GM18873 (cell line): ENCODE data around the gene SLC39A9.
"Not testable (repeated sequence)": the region's sequence is repeated elsewhere in the genome, so short reads cannot be mapped to it uniquely, and the experiment has no call there.

Experiments
- ATAC-seq: cut with Tn5 transposase; IDR thresholded peaks from one replicate; pipeline ENCODE4 v1.9.1; 2021; ENCODE audit warnings: mild to moderate bottlenecking, moderate library complexity, moderate number of reproducible peaks; ENCODE audit not compliant: unreplicated experiment, low FRiP score

SLC39A9 gene

DNA sequence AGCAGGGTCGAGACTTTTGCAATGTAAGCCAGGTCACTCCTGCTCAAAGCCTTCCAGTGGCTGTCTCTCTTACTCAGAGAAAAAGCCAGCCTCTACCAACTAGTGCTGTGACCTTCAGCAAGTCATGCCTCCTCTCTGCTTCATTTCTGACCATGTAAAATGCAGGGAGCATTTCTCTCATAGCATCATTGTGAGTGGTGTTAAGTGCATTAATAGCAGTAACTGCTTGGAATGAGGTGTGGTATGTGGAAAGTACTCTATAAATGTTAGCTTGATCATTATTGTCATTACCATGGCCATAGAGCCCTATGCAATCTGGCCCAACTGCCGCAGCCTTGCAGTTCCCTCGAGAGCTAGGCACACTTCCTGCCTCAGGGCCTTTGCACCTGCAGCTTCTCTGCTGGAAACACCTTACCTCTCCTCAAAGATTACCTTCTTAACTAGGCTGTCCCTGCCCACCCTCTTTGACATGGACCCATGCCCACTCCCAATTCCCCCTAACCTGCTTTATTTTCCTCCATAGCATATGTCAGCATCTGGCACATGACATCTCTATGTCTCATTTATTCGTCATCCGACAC lies 96.9 kb downstream of the SLC39A9 start:
- no peak for ATAC-seq

DNA sequence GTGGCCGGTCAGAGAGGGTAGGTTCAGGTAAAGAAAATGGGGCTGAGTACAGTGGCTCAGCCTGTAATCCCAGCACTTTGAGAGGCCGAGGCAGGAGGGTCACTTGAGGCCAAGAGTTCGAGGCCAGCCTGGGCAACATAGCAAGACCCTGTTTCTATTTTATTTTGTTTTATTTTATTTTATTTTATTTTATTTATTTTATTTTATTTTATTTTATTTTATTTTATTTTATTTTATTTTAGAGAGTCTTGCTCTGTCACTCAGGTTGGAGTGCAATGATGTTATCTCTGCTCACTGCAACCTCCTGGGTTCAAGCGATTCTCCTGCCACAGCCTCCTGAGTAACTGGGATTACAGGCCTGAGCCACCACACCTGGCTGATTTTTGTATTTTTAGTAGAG lies 99.4 kb downstream of the SLC39A9 start:
- ATAC-seq, result not testable (repeated sequence)

DNA sequence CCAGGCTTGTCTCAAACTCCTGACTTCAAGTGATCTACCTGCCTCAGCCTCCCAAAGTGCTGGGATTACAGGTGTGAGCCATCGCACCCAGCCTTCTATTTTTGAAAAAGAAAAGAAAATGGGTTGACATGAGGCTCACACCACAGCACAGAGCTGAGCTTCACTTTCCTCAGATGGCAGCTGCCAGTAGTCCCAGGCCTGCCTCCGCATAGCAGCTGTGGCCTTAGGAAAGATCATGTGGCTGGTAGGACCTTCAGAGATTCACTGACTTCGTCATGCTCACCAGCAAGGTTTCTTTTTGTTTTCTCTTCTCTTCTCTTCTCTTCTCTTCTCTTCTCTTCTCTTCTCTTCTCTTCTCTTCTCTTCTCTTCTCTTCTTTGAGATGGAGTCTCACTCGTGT lies 99.8 kb downstream of the SLC39A9 start:
- not testable (repeated sequence) for ATAC-seq

DNA sequence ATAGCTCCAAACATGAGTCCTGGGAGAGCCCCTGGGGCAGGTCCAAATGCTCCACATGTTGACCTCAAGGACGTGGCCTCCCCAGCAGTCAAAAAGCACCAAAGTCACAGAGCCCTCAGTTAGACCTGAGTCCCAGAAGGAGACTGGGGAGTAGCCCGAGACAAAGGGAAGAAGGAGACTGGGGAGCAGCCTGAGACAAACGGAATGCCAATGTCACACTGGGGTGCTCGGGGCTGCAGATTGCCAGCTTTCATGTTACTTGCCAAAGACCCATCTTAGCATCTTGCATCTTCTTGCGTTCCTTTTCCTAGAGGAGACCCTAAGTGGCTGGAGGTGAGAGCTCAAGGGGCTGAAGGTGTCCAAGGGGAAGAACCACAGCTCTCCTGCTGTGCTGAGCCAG lies 100.9 kb downstream of the SLC39A9 start:
- no peak for ATAC-seq

DNA sequence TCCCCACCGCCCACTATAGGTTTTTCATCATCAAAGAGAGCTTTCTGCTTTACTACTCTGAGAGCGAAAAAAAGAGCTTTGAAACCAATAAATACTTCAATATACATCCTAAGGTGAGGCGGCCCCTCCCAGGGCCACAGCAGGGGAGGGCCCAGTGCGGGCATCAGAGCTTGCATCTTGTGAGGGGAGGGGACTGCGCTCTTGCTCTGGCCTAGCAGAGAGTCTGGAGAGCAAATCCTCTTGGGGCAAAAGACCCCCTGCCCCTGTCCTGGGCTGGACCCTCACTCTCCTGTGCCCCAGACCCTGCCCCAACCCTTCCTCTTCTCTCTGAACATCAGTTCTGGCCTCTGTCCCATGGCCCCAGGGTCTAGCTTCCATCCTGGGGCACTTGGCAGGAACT lies 101.6 kb downstream of the SLC39A9 start:
- no peak for ATAC-seq

DNA sequence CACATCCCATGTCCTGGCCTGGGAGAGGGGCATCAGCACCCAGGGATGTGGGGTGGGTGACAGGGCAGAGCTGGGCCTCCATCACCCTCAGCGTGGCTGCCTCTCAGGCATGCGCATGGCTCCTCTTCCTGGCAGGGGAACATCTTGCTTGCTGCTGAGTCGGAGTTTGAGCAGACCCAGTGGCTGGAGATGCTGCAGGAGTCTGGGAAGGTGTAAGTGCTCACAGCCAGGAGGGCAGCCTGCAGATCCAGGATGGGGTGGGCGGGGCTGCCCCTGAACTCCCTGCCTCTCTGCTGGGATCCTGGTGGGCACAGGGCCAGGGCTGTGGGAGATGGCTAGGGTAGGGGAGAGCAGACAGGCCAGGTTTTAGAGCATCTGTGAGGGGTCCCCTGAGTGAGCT lies 102.2 kb downstream of the SLC39A9 start:
- ATAC-seq, result no peak

DNA sequence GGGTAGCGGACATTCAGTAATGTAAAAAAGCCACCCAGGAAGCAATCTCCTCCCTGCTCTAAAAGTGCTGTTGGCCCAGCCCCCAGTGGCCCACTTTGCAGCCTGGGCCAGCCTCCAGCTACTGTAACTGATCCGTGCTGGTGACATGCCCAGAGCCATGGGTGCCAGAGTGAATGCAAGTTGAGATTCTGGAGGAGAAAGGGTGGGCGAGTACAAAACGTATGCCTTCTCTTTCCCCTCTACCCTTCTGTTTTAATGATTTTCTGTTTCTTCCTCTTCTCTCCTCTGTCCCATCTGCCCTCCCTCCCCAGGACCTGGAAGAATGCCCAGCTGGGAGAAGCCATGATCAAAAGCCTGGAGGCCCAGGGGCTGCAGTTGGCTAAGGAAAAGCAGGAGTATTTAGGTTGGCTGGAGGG lies 102.9 kb downstream of the SLC39A9 start:
- ATAC-seq, result no peak

DNA sequence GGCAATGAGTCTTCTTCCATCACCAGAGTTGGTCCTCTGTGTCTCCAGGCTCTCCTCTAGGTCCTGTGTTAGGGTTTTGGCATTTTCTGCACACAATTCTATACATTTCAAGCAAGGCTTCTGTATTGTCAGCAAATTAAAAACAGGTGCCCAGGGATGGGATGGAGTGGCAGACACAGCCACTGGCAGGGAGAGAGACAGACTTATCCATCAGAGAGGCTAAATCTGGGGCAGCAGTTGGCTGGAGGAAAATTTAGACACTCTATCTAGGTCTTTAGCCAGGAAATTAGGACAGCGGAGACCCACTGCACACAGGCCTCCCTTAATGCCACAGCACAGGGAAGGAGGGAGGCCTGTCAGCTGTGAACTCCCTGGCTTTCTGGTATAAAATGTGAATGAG lies 106.3 kb downstream of the SLC39A9 start:
- ATAC-seq, result no peak

DNA sequence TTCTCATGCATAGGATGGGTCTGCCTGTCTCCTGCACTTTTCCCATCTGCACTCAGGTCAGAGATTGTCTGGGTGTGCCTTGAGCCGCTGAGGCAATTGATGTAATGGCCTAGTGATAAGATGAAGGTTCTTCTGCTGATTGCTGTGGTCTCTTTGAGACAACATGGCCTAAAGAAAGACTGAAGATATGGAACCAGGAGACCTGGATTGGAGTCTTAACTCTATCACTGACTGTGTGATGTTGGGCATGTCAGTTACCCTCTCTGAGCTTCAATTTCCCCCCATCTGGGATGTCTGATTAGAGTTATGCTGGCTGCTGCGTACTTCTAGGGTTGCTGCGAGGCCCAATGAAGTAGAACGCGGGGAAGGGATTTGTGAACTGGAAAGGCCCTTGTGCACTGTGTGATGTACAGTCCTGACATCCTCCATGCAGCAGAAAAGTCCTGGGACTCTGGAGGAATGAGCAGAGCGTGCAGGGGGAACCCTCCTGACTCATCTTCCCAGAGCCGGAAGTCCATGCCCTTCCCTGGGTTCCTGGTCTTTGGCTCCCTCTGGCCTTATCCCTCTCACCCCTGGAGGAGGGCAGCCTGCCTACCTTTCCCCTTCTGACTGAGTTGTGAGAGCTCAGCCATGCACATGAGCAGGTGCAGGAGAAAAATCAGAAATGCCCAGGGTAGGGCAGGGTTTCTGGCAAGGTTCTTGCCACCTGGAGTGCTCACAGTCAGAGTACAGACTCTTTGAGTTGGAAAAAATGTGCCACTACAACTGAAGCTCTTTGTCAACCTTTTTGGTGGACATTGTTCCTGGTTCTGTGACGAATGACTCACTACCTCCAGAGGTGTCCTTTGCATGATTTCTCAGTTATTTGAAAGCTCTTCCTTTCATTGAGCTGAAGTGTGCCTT lies 107.1 kb downstream of the SLC39A9 start:
- ATAC-seq, result no peak

DNA sequence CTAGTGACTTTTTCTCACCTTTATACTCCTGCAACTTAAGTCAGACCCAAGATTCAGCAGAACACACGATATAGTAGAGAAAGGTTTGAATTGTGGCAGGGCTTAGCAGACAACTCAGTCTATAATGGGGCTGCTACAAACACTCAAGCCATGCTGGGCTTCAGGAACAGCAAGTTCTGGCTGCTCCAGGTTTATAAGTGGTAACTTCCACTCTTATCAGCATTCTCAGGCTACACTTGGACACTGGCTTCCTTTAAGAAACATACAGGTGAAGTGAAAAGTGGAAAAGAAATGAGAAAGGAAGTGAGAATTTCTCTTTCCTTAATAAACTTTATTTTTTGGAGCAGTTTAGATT lies 107.7 kb downstream of the SLC39A9 start:
- no peak for ATAC-seq
